NK-92 treated with Interleukin-12 subunit alpha and Interleukin-12 subunit beta, amount 100 ng/mL, for 24 hours (cell line): ENCODE results near the gene MLLT3.

Source experiments
- DNase-seq: peaks from one replicate; lab custom pipeline; 2025; lab: John Stamatoyannopoulos, UW

MLLT3 gene

DNA sequence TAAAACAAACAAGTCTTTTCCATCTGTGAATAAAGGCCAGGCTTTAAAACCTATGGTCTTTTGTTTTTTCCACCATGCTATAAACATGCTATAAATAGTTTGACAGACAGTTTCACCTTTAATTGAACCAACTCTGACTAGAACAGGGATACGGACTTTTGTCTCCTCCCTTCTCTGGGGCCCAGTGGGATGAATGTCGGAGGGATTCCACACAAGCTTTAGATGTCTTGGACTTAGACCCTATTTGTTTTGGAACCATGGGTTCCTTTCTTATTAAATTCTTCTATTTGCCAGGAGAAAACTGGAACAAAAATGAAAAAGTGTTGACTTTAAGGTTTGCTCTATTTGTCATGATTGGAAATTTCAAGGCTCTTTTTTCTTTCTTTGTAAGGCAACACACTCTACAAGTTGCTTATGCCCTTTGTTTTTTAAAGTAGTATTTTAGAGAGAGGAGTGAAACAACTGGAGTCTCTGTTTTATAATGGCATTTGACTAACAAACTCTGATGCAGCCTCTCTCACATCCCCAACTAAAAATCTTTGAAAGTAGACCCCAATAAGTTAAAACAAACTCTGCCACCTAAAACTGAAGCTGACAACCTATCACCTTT, 145.3 kb downstream of the MLLT3 start:
- DNase-seq = no peak

DNA sequence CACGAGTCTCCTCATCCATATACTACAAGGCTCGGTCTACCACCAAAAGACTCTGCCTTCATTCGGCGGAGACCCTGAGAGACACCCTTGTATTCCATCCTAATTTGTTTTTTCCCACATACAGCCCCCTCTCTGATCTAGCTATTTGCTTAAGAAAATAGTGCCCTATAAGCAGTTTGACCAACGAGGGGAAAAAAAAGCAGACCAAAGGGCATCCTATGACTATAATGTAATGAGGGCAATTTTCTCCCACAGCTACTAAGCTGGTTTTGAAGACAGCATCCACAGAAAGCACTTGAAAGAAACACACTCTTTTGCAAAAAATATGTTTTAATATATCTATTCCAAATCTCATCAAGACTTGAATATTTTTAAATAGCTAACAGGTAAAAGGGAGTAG, 147.8 kb downstream of the MLLT3 start:
- no peak for DNase-seq

- DNase-seq = no peak
Measured at GRCh38 chr9:20473515-20474013, 148.7 kb downstream of the MLLT3 start.

DNA sequence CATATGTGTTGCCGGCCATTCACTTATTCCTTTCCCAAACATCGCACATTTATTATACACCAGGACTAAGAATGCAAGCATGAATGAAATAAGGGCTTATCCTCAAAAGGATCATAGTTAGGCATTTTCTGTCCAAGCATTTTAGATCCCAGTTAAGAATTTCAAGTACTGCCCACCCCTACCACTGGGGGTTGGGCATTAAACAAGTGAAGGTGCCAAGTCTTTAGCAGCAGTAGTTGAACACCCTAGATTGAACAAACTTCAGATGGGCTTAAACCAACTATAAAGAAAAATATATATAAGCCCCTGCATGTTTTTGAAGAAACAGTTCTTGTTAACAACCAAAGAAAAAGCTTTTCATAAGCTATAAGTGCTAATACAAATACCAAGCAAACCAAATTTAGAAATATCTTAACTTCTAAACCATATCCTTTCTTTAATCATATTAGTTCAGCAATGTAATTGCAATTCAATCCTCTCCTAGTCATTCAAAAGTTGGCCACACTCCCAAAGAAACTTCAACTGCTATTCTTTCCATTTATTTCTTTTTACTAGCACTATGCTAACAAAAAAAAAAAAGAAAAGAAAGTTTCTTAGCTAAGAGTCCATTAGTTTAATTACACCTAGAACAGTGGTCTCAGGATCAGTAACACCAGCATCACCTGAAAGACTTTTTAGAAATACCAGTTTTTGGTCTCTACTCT, 149.8 kb downstream of the MLLT3 start:
- DNase-seq = no peak

DNA sequence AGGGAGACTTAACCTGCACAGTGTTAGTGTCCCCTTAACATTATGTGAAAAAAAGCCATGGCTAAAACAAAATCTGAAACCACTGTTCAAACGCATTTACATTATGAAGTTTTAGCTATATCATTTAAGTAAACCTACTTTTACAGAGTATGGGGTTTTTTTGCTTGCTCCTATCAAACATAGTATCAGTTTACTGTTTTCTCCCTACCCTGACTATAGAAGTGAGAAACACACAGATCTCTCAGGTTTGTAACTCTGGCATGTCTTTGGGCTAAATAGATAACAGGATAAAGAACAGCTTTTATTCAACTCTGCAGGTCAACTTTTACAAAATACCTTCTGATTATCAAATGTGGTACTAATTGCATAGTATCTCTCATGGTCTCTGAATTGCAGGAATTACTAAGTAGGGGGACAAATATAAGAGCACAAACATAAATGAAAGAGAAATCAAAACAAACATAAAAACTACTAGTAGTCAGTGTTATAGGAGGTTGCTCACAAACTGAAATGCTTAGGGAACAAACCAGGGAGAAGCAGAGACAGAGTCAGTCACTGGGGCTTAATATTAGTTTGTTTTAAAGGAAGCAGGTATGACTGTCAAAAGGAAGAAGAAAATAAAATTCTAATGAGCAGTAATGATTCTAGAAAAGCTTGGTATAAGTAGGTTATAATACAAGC, 155.8 kb downstream of the MLLT3 start:
- no peak for DNase-seq

GRCh38 chr9:20464242-20464641, 158.1 kb downstream of the MLLT3 start:
- no peak for DNase-seq

DNA sequence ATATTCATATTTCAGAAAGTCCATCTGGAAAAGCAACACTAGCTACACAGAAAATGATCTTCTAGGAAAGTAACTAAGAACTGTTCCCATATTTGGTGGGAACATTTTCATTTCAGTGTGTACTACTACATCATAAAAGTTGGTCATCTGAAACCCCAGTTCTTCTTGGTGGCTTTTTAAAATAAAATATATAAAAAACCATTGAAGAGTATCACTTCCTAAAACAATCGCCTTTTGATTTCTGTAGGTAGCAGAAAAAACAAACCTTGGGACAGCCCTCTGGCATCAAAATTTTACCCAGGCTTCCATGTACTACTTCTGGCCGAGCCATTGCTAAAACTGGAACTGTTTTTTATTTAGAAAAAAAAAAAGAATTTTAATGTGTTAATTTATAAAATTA, 158.5 kb downstream of the MLLT3 start:
- DNase-seq = no peak

DNA sequence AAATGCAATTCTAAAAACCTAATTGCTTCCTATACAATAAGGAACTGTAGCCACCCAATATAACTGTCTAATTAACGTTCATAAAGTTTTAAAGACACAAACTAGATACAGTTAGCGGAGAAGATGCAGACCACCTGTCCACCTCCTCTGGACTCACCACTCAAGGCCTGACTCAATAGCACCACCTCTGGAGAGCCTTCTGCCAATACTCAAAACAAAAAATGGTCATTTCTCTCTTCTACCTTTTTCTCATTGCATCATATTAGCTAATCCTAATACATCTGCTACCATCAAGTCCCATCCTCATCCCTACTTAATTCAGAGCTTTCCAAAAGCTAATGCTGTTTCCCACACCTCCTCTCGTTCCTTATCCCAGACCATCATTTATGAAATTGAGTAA, 159.9 kb downstream of the MLLT3 start:
- no peak for DNase-seq

- DNase-seq = no peak
Measured at GRCh38 chr9:20447291-20447690, 175.0 kb downstream of the MLLT3 start.

DNA sequence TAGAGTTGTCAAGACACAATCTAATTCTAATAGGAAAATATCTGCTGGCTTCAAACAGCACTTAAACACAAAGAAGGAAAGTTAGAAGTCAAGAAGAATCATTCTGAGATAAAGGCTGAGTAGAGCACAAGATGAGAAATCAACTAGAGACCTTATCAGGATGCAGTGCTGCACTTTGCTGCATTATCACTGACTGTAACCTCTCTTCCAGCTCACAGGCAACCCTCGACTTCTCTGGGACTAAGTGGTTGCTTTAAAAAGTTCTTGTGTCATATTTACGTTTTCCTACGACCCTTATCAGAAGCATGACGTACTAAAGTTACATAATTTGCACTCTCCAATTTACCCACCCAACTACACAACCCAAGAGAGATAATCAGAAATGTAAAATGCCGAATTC, 176.1 kb downstream of the MLLT3 start:
- no peak for DNase-seq

DNA sequence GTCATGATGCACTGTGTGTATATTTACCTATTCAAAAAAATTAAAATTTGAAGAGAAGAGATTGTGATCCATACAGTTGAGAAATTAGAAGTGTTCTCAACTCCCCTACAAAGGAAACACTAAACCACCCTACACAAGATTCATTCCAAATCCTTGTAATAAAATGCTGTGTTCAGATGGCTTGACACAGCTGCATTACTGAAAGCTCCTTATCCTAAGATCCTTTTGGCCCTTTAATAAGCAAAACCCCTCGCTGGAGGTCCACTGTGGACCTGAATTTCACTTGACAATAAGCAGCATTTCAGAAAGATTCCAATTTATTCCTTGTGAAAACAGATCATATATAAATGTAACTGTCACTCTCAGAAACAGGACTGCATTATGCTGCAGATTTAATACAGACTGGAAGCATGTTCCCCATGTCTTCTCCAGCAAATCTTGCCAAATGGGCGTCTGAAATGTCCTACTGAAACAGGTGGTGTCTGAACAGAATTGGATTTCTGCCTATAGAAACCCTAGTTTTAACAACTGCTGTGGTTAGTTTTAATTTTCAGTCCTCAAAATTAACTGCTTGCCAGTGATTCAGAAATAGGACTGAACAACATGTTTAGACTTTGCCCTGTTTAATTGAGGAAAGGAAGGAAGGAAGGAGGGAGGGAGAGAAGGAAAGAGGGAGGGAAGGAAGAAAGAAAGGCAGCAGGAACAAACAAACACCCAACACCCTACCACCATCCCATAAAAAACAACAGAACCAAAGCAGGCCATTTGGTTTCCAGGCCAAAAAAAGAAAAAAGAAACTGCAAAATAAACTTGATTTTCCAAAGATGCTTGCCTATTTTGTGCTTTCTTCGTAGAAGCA, 179.6 kb downstream of the MLLT3 start:
- no peak for DNase-seq

DNA sequence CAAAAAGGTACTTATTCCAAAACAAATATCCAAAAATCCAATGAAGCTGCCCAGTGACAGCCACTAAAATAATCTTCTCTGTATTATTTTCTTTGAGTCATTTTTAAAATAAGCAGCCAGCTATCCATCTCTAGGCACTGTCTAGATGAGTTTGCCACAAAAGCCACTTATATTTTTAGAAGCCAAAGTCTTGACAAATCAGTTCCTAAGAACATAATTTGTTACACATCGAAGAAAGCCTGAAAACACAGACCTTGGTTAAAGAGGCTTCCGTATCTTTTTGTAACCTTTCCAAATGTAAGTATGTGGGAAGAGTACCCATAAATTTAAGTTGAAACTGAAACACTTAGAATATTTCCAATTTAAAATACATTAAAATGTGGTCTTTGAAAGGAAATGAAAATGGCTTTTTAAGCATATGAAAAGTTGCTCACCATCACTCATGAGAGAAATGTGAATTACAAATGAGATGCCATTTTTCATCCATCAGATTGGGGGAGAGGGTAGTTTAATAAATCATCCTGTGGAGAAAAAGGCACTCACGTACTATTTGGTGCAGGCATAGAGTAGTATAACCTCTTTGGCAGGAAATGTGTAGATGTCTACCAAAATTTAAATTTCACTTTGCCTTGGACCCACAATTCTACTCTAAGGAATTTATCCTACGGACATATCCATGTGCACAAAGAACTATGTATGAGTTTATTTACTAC, 180.4 kb downstream of the MLLT3 start:
- DNase-seq = no peak

- no peak for DNase-seq
Measured at GRCh38 chr9:20441166-20441565, 181.1 kb downstream of the MLLT3 start.

DNA sequence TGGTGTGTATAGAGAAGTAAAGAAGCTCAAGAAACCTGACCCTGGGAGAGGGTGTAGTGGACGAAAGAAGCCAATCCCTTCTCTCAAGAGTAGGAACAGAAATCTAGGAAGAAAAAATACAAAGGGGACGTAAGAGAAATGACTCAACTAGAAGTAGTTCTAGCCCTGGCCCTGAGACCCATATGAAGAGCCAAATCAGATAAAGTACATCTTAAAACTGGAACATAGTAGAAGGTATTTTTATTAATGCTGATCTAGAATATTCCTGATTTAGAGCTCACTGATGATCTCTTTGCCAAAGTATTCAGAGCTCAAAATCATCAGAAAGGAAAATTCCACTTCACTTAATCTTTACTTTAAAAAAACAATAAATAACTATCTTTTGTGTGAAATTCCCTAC, 184.8 kb downstream of the MLLT3 start:
- DNase-seq = no peak

DNA sequence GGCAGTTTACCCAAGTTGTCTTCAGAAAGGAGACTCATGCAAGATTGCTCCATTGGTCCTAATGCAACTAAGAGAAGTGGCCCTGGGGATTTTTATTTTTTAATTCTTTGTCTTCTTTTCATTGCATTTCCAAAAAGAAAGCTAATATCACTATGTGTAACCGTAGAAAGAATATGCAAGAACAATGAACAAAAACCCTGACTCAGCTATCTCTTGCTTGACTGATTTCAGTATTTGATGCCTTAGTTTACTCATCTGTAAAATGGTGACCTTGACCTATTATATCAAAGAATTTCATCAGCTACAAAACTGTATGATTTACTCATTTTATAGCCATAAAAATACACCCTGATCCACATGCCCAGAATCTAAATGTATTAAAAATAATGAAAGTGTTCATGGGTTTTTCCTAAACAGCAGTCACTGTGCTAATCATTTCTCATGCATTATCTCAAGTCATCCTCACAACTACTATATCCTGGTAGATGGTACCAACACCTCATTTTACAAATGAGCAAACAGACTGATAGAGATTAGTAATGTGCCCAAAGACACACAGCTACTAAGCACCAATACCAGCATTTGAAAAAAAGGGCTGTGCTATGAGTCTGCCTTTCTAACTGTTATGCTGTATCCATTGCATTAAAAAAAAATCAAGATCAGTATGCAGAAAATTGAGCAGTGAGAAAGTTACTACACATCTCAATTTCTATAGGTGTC, 185.7 kb downstream of the MLLT3 start:
- DNase-seq = no peak

- no peak for DNase-seq
Measured at GRCh38 chr9:20428976-20429375, 193.3 kb downstream of the MLLT3 start.

DNA sequence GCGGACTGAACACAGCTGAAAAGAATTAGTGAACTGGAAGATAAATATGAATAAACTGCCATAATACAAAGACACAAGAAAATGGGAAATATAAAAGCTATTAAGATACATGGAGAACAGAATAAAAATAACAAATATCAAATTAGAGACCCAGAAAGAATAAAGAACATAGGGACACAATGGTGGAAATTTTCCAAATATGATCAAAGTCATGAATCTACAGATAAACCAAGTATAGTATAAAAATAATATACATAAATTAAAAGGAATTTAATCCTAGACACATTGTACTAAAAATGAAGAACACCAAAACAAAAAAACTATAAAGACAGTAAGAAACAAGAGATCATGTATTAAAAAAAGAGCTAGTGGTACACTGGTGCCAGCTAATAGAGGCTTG, 194.9 kb downstream of the MLLT3 start:
- DNase-seq = no peak

DNA sequence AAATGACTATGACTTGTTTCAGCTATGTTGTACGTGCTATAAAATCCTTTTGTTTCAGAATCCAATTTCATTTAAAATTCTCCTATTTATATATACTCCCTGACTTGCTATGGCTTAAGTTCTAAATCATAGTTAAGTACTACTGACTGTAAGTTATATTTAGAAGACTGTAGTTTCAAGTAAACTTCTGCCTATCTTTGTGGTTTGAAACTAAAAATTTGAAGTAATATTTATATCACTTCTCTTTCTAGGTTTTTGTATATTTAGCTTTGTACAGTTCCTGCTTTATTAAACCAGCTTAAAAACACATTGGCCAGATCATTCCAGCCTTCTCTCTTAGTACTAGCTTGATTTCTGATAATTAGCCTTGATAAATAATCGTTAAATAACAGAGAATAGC, 196.3 kb downstream of the MLLT3 start:
- no peak for DNase-seq

- DNase-seq = no peak
Measured at GRCh38 chr9:20419533-20419932, 202.8 kb downstream of the MLLT3 start.

- no peak for DNase-seq
Measured at GRCh38 chr9:20418485-20418884, 203.8 kb downstream of the MLLT3 start.
